GM12892 (cell line): ENCODE measurements around the gene LCN1. TPM values are rescaled to one million over a fixed set of nuclear protein-coding genes. Genes with fewer than 3 reads are reported as not detected.

Experiments
- DNase-seq: peaks from one replicate; pipeline ENCODE4 v3.0.0; 2011; ENCODE audit not compliant: insufficient read length
- FAIRE-seq: peaks from 2 replicates; lab custom pipeline; 2011; peaks lifted over from hg19 to GRCh38; lab: Jason Lieb, UNC
- POLR2A ChIP-seq: IDR thresholded peaks from 2 replicates; pipeline ENCODE4 v1.6.1; 2011; ENCODE audit warnings: low read depth, low read length, control low read depth
- POLR2AphosphoS5 ChIP-seq: IDR thresholded peaks from 2 replicates; pipeline ENCODE4 v1.6.1; 2011; ENCODE audit warnings: low read depth, low read length, control low read depth
- TAF1 ChIP-seq: IDR thresholded peaks from 2 replicates; pipeline ENCODE4 v1.6.1; 2011; ENCODE audit warnings: low read depth, mild to moderate bottlenecking, control low read depth, low read length, borderline replicate concordance
- polyA plus RNA-seq: library from polyadenylated mRNA; unstranded; fragments of >200 nt; gene quantifications from one replicate; pipeline ENCODE4 v1.2.1, GENCODE V29; 2012; ENCODE audit warnings: missing spikeins, inconsistent platforms; ENCODE audit not compliant: missing spikeins

The LCN1 gene
- polyA plus RNA-seq: not detected

DNA sequence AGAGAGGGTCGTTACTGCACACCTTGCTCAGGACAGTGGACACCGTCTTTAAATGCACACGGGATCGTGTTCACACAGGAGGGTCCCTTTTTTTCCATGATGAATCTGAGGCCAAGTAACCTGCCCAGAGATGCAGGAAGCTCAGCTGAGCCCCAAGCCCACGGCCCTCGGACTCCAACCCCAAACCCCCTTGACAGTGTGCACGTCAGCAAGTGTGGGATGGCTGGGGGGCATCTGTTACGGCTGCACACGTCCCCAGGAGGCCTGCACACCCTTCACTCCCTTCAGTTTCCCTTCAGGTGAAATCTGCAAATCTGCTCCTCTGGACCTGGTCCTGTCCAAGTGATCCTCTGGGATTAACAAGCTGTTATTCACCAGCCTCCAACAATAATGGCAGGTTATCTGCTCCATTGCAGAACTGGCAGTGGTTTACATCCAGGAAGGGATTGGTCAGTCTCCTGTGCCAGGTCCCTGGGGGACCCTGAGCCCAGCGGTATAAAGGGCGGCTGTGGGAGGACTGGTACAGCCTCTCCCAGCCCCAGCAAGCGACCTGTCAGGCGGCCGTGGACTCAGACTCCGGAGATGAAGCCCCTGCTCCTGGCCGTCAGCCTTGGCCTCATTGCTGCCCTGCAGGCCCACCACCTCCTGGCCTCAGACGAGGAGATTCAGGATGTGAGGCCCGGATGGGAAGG, at the start of gene LCN1:
Gene LCN1 (plus strand): TSS at position 525 of the 692 bp plus-strand sequence. CDS start 58 bp downstream, at position 583.
- FAIRE-seq: no peak
- TF ChIP-seq POLR2AphosphoS5: no peak
- no peak for TF ChIP-seq POLR2A
- TF ChIP-seq TAF1: no peak
- no peak for DNase-seq

DNA sequence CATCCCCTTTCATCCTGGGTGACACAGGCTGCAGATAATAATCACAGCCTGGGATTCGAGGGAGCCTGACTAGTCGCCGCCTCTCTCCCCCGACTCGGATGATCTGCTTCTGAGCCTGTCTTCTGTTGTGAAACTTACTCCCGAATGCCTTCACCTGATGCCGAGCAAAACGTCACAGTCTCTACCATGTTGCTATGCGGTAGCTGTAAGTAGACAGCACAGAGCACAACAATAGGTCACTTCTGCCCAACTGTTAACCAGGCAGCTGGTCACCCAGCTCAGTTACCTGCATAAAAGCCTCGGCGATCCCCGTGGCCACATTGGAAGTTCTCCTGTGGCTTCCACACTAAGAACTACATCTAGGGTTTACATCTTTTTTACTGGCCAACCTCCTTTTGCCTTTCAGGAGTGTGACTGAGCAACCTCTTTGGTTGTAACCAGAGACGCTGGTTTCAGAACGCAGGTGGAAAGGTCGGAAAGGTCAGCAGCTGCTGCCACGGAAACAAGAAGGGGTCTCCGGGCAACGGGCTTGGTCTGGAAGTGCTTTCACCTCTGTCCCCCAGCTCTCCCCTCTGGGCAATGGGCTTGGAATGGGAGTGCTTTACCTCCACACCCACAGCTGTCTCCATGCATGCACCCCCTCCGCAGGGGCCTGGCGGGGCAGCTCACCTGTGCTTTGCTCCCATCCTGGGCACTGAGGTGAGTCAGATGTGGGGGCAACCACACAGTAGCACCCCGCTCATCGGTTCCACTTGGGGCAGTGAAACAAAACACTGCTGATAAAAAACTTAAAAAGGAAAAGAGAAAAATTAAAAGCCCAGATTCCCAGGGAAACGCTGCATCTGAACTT, 49.2 kb upstream of the LCN1 start:
- no peak for DNase-seq
- TF ChIP-seq TAF1 (no peak), POLR2AphosphoS5 (no peak), POLR2A (no peak)
- no peak for FAIRE-seq

DNA sequence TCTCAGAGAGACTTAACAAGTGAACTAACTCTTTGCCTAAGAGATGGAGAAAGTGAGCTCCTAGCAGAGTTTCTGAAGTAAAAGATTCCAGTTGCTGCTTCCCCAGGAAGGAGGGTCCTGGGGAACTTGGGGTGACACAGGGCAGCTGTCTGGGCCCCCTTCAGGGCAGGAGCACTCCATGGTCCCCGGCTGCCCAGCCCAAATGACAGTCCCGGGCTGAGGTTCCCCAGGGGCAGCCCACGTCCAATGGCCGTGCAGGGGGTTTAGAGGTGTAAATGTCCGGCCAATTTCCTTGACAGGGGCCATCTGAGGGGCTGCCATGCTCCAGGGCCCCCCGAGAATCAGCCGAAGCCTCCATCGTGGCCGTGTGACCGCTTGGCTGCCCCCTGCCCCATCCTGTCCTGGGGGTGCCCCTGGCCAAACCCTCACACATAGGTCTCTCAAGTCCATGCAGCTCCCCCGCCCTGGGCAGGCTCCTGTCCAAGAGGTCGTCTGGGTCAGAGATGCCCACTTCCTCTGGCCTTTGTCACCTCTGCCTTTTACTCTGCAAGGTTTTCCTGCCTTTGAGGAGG, 47.2 kb upstream of the LCN1 start:
- FAIRE-seq: no peak
- TF ChIP-seq POLR2A (no peak), POLR2AphosphoS5 (no peak), TAF1 (no peak)

DNA sequence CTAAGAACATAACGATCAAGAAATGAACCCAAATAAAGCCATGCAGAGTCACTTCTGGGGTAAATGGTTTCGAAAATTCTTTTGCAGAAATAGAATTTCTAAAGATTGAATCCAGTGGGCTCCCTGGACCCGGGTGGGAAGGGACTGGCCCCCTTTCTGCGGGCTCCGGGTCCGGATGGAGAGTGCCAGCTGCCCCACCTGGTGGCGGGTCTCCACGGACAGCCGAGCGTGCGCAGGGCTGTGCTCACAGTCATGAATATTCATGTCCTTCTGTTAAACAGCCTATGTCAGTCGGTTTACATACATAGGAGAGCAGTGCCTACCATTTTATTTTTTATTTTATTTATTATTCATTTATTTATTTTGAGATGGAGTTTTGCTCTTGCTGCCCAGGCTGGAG, 46.3 kb upstream of the LCN1 start:
- FAIRE-seq (no peak), DNase-seq (peak; percentile 41)
- no peak for TF ChIP-seq POLR2AphosphoS5
- no peak for TF ChIP-seq POLR2A
- TF ChIP-seq TAF1: no peak

More for the DNA sequence above, 47.2 kb upstream of the LCN1 start:
- DNase-seq: no peak

DNA sequence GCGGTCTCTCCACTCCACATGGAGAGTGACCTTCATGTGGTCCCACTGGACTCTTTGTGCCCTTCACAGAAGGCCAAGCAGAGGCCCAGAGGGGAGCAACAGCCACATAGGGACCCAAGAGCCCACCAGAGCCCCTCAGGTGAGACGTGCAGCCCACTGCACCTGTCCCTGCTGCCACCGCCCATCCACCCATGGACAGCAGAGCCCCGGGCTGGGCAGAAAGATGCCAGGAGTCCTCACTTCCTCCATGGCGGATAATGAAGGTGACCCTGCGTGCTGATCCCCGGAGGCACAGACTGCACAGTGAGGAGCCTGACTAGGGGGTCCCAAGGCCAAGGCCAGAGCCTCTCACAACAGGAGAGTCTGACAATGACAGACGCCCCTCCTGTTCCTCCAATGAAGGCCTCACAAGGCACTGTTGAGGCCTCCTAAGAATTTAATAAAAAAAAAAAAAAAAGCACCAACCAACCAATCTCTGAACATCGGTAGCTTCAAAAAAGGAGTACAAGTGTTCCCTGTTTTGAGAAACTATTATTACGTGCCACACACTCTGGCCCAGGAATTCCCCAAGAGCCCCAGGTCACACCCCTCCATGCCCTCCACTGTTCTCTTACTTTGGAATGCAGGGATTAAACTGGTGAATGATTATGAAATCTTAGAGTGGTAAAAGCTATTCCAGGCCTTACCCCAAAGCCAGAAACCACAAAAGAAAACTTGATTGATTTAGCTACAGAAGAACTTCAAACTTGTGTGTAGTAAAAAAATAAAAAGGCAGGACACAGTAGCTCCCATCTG, 44.5 kb upstream of the LCN1 start:
- DNase-seq (no peak), FAIRE-seq (no peak)
- no peak for TF ChIP-seq POLR2A
- no peak for TF ChIP-seq POLR2AphosphoS5
- TF ChIP-seq TAF1: no peak

DNA sequence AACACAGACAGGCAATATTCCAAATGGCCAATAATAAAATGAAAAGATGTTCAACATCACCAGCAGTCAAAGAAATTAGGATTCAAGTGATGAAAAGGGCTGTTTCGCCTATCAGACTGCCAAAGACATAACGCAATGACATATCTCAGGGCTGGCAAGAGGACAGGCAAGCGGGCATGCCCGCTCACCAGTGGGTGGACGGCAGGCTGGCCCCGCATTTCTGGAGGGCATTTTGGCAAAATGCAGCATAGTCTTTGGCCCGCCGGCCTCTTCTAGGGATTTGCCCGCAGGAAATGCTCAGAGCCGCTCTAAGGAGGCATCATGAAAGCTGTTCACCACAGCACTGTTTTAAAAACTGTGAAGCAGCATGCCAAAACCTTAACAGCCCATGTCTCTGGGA, 43.0 kb upstream of the LCN1 start:
- TF ChIP-seq POLR2A: no peak
- no peak for TF ChIP-seq TAF1
- FAIRE-seq: no peak
- DNase-seq: no peak

DNA sequence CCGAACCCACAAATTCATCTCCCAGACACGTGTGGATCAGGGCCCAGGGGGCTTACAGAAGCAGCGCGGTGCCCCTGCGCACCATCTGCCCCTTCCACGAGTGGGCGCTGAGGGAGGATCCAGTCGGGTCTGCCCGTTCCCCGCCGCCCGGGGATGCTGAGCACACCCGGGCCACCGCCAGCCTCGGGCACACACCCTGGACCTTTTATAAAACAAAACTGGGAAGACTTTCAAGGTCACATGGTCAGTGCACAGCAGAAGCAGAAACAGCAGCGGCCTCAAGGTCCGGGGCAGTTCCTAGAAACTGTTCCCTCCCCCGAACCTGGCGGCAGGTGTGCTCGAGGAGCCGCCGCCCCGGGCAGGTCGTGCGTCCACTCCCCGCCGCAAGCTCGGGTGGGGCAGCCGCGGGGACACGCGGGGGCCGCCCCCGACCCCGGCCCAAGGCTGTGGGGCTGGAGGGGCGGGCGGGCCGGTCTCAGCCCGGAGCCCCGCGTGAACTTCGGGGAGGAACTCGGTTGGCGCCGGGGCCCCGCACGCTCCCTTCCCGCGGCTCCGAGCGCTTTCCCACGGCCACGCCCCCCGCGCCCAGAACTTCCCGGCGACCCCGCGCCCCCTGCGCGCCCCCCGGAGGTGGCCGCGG, 42.3 kb upstream of the LCN1 start:
- FAIRE-seq (no peak), DNase-seq (no peak)
- TF ChIP-seq POLR2AphosphoS5: no peak
- TF ChIP-seq TAF1: no peak
- TF ChIP-seq POLR2A: no peak

DNA sequence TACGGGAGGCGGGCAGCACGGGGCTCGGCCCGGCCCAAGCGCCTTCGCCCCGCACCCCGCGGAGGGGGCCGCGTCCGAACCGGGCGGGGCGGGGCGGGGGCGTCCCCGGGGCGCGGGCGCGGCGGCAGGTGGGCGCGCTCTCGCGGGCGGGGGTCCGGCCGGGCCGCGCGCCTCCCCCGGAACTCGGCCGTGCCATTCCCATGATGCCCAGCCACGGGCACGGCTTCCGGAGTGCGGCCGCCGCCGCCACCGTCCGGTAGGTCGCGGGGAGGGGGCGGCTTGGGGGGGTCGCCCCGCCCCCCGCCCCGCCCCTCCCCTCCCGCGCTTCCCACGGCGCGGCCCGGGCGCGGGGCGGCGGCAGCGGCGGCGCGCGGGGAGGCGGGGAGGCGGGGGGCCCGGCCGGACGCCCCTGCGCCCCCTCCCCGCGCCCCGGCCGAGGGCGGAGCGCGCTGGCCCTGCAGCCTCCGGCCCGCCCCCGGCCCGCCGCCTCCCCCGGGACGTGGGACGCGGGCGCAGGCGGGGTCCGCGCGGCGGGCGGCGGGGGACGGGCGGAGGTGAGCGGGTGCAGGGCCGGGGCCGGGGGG, 41.7 kb upstream of the LCN1 start, which contains the start of gene PPP1R26:
Gene PPP1R26 (plus strand): TSS at position 314 of the 584 bp plus-strand sequence. CDS start 4,729 bp downstream, outside the sequence.
- no peak for FAIRE-seq
- DNase-seq: no peak
- TF ChIP-seq TAF1 (no peak), POLR2A (no peak), POLR2AphosphoS5 (no peak)

DNA sequence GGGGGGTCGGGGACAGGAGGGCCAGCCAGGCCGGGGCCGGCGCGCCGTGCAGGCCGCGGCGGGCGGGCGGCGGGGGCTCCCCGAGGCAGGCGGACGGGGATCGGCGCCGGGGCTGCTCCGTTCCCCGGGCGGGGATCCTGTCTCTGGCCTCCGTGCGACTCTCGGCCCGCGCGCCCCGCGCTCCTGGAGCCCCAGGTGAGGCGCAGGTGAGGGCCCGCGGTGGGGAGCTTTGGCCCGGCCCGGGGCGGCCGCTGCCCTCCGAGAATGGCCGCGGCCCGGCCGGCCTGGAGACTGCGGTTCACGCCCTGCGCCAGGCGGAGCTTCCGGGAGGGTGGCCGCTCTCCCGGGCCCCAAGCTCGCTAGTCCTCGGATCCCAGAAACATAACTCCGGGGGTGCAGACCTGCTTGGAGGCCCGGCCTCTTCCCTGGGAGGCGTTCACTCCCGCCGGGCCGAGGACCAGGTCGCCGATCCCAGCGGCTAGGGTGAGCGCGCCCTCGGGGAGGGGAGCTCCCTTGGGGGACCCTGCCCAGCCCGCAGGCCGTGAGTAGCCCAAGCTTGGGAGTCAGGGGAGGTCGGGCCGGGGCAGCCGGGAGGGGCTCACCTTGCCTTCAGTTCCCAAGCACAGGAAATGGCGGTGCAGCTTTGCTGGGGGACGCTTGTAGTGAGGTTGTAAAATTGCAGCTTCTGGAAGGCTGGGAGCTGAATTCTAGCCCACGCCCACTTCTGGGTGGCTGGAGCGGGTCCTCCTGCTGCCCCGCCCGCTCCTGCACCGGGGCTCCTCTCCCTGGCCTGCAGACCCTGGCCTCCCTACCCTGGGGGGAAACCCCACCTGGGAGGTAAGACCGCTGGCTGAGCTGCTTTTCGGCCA, 40.9 kb upstream of the LCN1 start:
- no peak for DNase-seq
- FAIRE-seq: no peak
- TF ChIP-seq TAF1: no peak
- no peak for TF ChIP-seq POLR2AphosphoS5
- no peak for TF ChIP-seq POLR2A
